Bronchial epithelial cell (primary cell): ENCODE data around the gene ZNF774. TPM values are rescaled to one million over a fixed set of nuclear protein-coding genes. Genes with fewer than 3 reads are reported as not detected.
"Not testable (repeated sequence)": the region's sequence is repeated elsewhere in the genome, so short reads cannot be mapped to it uniquely, and the experiment has no call there.

ENCODE experiments used
- DNase-seq: peaks from one replicate; pipeline ENCODE4 v3.0.0-alpha.2; 2010; ENCODE audit warnings: low read depth
- FAIRE-seq: peaks from 2 replicates; lab custom pipeline; 2011; peaks lifted over from hg19 to GRCh38; lab: Jason Lieb, UNC
- H3K27me3 ChIP-seq: 2 replicates; pipeline ENCODE4 v1.5.1; 2011; ENCODE audit warnings: low read length; ENCODE audit not compliant: control insufficient read depth, insufficient read depth
- H3K36me3 ChIP-seq: 2 replicates; pipeline ENCODE4 v1.5.1; 2011; ENCODE audit warnings: low read length; ENCODE audit not compliant: control insufficient read depth, insufficient read depth
- H3K4me3 ChIP-seq: 2 replicates; pipeline ENCODE4 v1.5.1; 2011; ENCODE audit warnings: mild to moderate bottlenecking, low read depth, low read length, control low read depth
- total RNA-seq: library from RNA; depleted of rRNA; stranded (reverse); fragments of >200 nt; gene quantifications from 2 replicates; pipeline ENCODE4 v1.2.1, GENCODE V29; 2014
- TF ChIP-seq, protein P1 (sequence below): IDR thresholded peaks from 2 replicates; pipeline ENCODE4 v1.5.1; 2011; ENCODE audit warnings: mild to moderate bottlenecking, moderate library complexity, low read length, control low read depth, inconsistent platforms; ENCODE audit not compliant: insufficient read depth, severe bottlenecking

The ZNF774 gene
- total RNA-seq, 1 donor from 2014 or later = 4.2 TPM

DNA sequence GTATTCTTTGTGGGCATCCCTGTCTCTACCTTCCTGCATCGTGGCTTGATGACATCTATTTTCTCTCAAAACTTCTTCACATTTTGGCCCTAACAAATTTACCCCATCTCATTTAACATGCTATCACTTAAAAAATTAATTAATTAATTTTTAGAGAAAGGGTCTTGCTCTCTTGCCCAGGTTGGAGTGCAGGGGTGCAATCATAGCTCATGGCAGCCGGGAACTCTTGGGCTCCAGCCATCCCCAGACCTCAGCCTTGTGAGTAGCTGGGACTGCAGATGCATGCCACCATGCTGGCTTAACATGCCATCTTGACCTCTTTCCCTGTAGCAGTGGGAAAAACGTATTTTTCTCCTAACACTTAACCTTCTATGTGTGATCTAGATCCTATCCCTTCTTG, 56.6 kb downstream of the ZNF774 start:
- no peak for FAIRE-seq
- no peak for DNase-seq
- H3K27me3 ChIP-seq = no peaks in the 10 kb centered on the region

DNA sequence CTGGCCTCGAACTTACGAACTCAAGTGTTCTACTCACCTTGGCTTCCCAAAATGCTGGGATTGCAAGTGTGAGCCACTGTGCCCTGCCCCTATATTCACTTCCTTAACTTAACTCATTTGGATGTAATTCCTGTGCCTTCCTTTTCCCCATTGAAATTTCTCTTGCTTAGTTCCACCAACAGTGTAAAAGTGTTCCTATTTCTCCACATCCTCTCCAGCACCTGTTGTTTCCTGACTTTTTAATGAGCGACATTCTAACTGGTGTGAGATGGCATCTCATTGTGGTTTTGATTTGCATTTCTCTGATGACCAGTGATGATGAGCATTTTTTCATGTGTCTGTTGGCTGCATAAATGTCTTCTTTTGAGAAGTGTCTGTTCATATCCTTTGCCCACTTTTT, 57.5 kb downstream of the ZNF774 start:
- H3K36me3 ChIP-seq = not testable (repeated sequence)

More for the DNA sequence above, 56.6 kb downstream of the ZNF774 start:
- H3K36me3 ChIP-seq = peaks cover 4% of the 10 kb centered on the region
- TF ChIP-seq, protein P1, sequence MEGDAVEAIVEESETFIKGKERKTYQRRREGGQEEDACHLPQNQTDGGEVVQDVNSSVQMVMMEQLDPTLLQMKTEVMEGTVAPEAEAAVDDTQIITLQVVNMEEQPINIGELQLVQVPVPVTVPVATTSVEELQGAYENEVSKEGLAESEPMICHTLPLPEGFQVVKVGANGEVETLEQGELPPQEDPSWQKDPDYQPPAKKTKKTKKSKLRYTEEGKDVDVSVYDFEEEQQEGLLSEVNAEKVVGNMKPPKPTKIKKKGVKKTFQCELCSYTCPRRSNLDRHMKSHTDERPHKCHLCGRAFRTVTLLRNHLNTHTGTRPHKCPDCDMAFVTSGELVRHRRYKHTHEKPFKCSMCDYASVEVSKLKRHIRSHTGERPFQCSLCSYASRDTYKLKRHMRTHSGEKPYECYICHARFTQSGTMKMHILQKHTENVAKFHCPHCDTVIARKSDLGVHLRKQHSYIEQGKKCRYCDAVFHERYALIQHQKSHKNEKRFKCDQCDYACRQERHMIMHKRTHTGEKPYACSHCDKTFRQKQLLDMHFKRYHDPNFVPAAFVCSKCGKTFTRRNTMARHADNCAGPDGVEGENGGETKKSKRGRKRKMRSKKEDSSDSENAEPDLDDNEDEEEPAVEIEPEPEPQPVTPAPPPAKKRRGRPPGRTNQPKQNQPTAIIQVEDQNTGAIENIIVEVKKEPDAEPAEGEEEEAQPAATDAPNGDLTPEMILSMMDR = no peak
- H3K4me3 ChIP-seq = no peak overlapping the region

DNA sequence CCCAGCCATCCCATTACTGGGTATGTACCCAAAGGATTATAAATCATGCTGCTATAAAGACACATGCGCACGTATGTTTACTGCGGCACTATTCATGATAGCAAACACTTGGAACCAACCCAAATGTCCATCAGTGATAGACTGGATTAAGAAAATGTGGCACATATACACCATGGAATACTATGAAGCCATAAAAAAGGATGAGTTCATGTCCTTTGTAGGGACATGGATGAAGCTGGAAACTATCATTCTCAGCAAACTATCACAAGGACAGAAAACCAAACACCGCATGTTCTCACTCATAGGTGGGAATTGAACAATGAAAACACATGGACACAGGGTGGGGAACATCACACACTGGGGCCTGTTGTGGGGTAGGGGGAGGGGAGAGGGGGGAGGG, 58.2 kb downstream of the ZNF774 start:
- DNase-seq, FAIRE-seq, H3K4me3 ChIP-seq, H3K27me3 ChIP-seq, H3K36me3 ChIP-seq: not testable (repeated sequence)

More for the DNA sequence above, 57.5 kb downstream of the ZNF774 start:
- DNase-seq, FAIRE-seq, H3K27me3 ChIP-seq, H3K4me3 ChIP-seq: not testable (repeated sequence)

DNA sequence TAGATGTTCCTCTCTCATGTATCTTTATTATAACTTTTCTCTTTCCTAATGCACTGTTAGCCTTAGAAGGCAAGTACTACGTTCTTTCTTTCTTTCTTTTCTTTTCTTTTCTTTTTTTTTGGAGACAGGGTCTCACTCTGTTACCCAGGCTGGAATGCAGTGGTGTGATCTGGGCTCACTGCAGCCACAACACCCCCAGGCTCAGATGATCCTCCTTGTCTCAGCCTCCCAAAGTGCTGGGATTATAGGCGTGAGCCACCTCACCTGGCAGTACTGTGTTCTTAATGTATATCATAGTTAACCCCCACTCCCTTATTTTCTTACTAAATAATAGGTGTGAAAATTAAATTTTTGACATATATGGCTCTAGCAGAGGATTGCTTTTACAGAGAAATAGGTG, 59.1 kb downstream of the ZNF774 start:
- TF ChIP-seq, protein P1 = no peak
- Histone ChIP-seq H3K4me3 (no peak overlapping the region), H3K36me3 (peaks cover 4% of the 10 kb centered on the region), H3K27me3 (no peaks in the 10 kb centered on the region)
- FAIRE-seq = no peak
- DNase-seq = no peak

Other genes with a start within 250 kb of the ZNF774 start
- gene IDH2, start 249.8 kb upstream of the ZNF774 start, total RNA-seq = 29.5 and 59.0 TPM in 2 replicates
- gene SEMA4B, start 151.0 kb upstream of the ZNF774 start, total RNA-seq = 90.6 and 156 TPM in 2 replicates
- 41.1 and 50.2 TPM in 2 replicates for gene CIB1, start 118.3 kb upstream of the ZNF774 start, total RNA-seq
- 2.0 and 2.9 TPM in 2 replicates for gene GDPGP1, start 118.1 kb upstream of the ZNF774 start, total RNA-seq
- under 0.01 TPM in 2 replicates for gene TTLL13, start 102.7 kb upstream of the ZNF774 start, total RNA-seq
- 99.1 and 114 TPM in 2 replicates for gene NGRN, start 86.6 kb upstream of the ZNF774 start, total RNA-seq
- gene IQGAP1, start 36.0 kb downstream of the ZNF774 start, total RNA-seq = 163 and 276 TPM in 2 replicates
- gene CRTC3, start 177.6 kb downstream of the ZNF774 start, total RNA-seq = 5.8 and 9.2 TPM in 2 replicates